IPS-NIHi7 (cell line): Measurements from ENCODE around the gene DUSP1.
A peak's percentile ranks its signal among the peaks of the same experiment; 100 is the strongest.

Experiments
- DNase-seq: peaks from one replicate; pipeline ENCODE4 v3.0.0; 2012; ENCODE audit warnings: mixed read lengths; ENCODE audit errors: extremely low spot score

DUSP1 gene

DNA sequence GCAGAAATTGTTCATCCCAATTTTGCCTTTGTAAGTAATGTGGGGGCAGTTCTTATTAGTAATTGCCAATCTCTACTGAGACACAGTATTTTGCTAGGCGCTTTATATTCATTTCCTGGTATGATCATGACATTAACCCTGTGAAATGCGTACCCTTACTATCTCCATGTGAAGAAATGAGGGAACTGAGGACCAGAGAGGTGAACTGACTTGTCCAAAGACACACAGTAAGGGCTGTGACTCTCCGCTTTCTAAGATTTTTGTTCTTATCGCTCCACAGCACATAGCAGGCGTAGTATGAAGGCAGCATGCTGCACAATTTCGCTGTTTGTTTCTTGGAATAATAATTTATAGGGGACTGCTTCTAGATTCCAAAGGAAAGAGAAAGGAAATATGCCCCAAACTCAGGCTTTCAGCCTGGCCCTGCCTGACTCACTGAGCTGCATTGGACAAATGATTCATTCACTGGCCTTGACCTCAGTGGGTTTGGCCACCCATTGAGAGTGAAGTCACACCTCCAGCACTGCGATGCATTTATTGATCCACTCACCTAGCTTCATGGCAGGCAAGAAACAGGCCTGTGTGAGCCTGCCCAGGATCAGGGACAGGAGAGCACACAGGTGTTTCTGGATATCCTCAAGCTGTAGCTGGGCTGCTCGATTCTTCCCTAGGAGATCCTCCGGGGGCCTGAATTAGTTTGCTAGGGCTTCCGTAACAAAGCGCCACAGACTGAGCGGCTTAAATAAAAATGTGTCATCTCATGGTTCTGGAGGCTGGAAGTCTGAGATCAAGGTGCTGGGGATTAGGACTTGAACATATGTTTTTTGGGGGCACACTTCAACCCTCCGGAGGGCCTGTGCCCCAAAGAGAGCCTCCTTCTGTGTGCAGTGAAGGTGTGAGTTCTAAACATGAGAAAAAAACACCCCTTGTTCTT is 7.2 kb upstream of the DUSP1 start:
- DNase-seq: no peak

- no peak for DNase-seq
Measured at GRCh38 chr5:172776235-172776594, 5.2 kb upstream of the DUSP1 start.

DNA sequence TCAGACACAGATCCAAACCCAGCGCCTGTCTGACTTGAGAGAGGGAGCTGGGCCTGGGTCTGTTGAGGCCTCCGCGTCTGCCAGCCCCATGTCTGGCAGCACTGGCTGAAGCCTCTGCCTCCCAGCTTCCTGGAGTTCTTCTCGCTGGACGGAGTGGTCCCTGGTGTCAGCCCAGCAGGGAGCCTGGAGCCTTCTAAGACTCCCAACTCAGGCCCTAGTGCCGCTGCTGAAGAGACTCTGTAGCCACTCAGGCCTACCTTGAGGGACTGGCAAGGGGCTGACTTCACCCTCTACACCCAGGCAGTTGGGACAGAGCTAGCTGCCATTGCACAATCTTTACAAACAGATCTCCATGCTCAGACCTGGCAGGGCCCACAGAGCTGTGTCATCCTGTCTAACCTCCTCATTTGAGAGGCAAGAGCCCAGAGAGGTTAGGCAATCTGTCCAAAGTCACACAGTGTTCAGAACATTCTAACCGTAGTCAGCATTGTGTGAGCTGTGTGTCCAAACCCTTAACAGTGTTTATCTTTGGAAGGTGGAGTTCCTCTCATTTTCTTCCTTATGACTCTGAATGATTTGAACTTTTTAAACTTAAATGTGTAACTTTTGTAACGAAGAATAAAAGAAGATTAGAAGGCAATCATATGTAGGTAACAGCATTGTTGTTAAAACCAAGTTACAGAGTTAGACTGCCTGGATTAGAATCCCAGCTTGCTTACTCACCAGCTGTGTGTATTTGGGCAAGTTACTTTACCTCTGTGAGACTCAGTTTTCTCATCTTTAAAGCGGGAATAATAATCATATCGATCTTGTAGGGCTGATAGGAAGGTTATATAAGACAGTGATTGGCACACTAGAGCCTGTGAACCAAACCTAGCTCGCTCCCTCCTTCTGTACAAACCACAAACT is 4.6 kb upstream of the DUSP1 start:
- no peak for DNase-seq

DNA sequence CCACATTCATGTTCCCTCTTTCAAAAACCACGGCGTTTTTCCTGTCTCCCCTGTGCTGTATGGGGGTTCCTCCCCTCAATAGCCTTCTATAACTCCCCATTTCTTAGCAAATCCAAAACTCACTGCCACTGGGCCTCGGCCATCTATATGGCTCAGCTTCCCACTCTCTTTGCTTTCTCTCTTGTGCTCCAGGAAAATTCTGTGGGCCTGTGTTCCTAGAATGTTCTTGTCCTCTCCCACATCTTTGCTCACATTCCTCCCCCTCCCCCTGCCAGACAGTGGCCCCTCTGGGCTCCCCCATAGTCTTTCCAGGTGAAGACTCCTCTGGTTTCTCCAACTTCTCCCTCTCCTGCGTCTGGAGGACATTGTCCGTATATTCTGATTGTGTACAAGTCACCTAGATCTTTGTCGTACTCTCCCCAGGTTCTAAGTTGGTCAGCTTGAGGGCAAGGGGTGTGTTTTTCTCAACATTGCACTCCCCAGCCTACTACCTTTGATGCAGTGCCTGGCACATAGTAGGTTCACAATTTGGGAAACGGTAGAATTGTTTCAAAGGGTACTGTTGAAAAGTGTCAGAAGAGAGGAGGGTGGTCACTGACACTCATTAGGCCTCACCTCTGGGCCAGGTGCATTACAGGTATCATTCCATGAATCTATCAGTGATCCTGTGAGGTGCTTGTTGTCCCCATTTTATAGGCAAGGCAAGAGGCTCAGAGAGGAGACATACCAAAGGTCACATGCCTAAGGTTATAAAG is 3.7 kb upstream of the DUSP1 start:
- no peak for DNase-seq

GRCh38 chr5:172773481-172774469 is 2.8 kb upstream of the DUSP1 start:
- no peak for DNase-seq

GRCh38 chr5:172772112-172772906 is 1.3 kb upstream of the DUSP1 start:
- peak; percentile 80 for DNase-seq

GRCh38 chr5:172771439-172772111 is 580 bp upstream of the DUSP1 start:
- no peak for DNase-seq

- no peak for DNase-seq
Measured at GRCh38 chr5:172770374-172770674, 671 bp downstream of the DUSP1 start.

DNA sequence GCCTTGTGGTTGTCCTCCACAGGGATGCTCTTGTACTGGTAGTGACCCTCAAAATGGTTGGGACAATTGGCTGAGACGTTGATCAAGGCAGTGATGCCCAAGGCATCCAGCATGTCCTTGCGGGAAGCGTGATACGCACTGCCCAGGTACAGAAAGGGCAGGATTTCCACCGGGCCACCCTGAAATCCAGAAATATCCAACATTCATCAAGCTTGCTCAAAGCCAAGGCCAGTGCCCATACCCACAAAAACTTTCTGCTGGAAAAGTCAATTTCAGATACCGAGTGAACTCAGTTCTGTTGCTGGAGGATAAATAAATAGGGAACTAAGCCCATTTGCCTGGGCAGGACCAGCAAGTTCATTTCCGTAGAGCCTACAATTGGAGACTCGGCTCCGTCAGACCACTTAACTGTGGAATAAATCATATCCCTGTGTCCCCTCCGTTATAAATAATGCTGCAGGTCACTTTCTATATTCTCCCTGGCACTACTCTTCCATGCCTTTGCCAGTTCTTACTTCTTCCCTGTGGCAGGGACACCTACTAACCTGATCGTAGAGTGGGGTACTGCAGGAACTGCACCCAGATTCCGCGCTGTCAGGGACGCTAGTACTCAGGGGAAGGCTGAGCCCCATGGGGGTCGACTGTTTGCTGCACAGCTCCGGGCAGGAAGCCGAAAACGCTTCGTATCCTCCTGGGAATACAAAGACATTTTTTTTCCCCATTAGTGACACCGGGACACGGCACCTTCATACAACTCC is 1.2 kb downstream of the DUSP1 start:
- DNase-seq: no peak

GRCh38 chr5:172769342-172769615 is 1.7 kb downstream of the DUSP1 start:
- no peak for DNase-seq

DNA sequence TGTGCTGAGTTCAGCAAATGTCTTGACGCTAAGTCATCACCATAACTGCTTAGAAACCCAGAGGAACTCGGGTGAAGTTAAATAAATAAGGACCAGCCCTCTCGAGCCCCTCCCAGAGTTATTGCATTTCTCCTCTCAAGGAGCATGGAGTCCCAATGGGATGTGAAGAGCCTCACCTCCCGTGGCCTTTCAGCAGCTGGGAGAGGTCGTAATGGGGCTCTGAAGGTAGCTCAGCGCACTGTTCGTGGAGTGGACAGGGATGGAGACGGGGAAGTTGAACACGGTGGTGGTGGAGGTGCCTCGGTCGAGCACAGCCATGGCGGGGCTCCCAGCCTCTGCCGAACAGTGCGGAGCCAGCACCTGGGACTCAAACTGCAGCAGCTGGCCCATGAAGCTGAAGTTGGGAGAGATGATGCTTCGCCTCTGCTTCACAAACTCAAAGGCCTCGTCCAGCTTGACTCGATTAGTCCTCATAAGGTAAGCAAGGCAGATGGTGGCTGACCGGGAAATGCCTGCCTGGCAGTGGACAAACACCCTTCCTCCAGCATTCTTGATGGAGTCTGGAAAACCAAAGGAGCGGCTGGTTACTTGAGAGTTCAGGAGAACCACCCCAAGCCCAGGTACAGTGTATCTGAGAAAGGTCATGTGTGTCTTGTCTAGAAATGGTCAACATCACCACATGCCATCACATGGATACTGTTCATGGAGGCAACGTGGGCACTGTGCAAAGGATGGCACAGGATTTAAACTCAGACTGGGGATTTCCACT is 2.2 kb downstream of the DUSP1 start:
- no peak for DNase-seq

- DNase-seq: no peak
Measured at GRCh38 chr5:172768098-172768572, 2.9 kb downstream of the DUSP1 start.

- DNase-seq: no peak
Measured at GRCh38 chr5:172766287-172767108, 4.5 kb downstream of the DUSP1 start.

GRCh38 chr5:172765766-172766286 is 5.2 kb downstream of the DUSP1 start:
- no peak for DNase-seq

DNA sequence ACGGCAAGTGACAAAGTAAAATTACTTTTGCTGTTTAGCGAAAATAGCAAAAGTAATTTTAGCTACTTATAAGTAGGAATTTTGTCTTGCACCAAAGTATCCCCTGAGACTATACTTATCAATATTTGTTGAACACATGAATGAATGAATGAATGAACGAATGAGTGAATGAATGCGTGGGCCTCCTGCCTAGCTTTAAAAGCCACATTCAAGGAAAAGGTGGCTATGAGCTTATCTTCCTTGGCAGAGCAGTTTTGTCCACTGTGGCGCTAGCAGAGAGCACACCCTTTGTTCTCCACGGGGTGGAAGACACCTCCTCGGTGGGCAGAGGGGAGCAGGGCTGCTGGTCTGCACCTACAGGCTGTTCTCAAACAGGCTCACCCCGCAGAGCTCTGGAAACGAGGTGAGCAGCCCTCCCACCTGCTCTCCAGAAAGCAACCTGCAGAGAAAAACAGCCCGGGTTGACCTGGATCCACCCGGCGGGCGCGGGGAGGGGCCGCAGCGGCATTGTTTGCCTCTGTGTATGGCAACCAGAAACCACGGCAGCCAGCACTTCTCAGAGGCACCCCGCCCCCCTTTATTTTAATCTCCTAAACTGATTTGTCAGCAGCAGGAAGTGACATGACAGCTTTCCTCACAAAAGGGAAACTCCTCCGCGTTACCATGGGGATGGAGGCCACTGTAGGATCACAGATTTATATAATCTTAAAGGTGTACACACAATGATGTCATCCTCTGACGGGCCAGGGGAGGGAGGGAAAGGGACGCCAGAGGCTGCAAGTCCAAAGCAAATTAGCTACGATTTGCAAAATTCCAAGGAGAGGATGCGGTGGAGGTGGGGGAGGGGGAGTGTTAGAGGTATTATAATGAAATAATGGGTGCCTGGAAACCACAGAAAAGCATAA is 5.9 kb downstream of the DUSP1 start:
- DNase-seq: peak; percentile 90

GRCh38 chr5:172763120-172763464 is 7.9 kb downstream of the DUSP1 start:
- DNase-seq: no peak
